Neuronal stem cell (in vitro differentiated cells): ENCODE measurements around the gene RFLNA.

Experiments used
- DNase-seq: peaks from one replicate; pipeline ENCODE4 v3.0.0-alpha.2; 2013; ENCODE audit warnings: low spot score
- H2AFZ ChIP-seq: one replicate; pipeline ENCODE4 v1.6.1; 2013; ENCODE audit warnings: mild to moderate bottlenecking, low read length, inconsistent platforms
- H2AK5ac ChIP-seq: 2 replicates; pipeline ENCODE4 v1.6.1; 2013; ENCODE audit warnings: low read depth, mild to moderate bottlenecking, inconsistent platforms, low read length, moderate library complexity, mixed read lengths
- H2BK120ac ChIP-seq: 2 replicates; pipeline ENCODE4 v1.6.1; 2013; ENCODE audit warnings: low read depth, mild to moderate bottlenecking, inconsistent platforms, low read length, moderate library complexity, mixed read lengths
- H2BK12ac ChIP-seq: one replicate; pipeline ENCODE4 v1.6.1; 2013; ENCODE audit warnings: low read length, inconsistent platforms
- H2BK15ac ChIP-seq: 2 replicates; pipeline ENCODE4 v1.6.1; 2013; ENCODE audit warnings: mild to moderate bottlenecking, low read length, inconsistent platforms, mixed read lengths
- H2BK5ac ChIP-seq: one replicate; pipeline ENCODE4 v1.6.1; 2013; ENCODE audit warnings: inconsistent platforms, mild to moderate bottlenecking, low read length, moderate library complexity
- H3K14ac ChIP-seq: one replicate; pipeline ENCODE4 v1.6.1; 2013; ENCODE audit warnings: low read length, inconsistent platforms
- H3K18ac ChIP-seq: 2 replicates; pipeline ENCODE4 v1.6.1; 2013; ENCODE audit warnings: low read length, inconsistent platforms
- H3K23ac ChIP-seq: 2 replicates; pipeline ENCODE4 v1.6.1; 2013; ENCODE audit warnings: low read depth, mild to moderate bottlenecking, mixed read lengths, low read length, inconsistent platforms; ENCODE audit not compliant: poor library complexity
- H3K27ac ChIP-seq: replicated peaks from 3 replicates; pipeline ENCODE4 v1.5.1; 2013; ENCODE audit warnings: low read length, inconsistent platforms
- H3K27me3 ChIP-seq, 3 experiments: 2 replicates each; pipeline ENCODE4 v1.6.1; 2013; ENCODE audit warnings: low read length in 3 of 3, mild to moderate bottlenecking in 2 of 3, inconsistent platforms in 1 of 3, low read depth in 1 of 3, mixed read lengths in 1 of 3, moderate library complexity in 1 of 3; ENCODE audit not compliant: control insufficient read depth in 3 of 3, insufficient read depth in 3 of 3
- H3K36me3 ChIP-seq, 2 donors: replicated peaks in 1 of 2; 2 replicates each; pipeline ENCODE4 v1.6.1; 2013; ENCODE audit warnings: low read length in 2 of 2; ENCODE audit not compliant: control insufficient read depth in 2 of 2, insufficient read depth in 2 of 2
- H3K4ac ChIP-seq: 2 replicates; pipeline ENCODE4 v1.6.1; 2013; ENCODE audit warnings: inconsistent platforms, mild to moderate bottlenecking, low read length, moderate library complexity
- H3K4me1 ChIP-seq, 2 donors: 1 replicate in 1 of 2; 2 replicates in 1 of 2; pipeline ENCODE4 v1.6.1; 2013; ENCODE audit warnings: low read length in 2 of 2, low read depth in 1 of 2; ENCODE audit not compliant: control insufficient read depth in 2 of 2, insufficient read depth in 1 of 2
- H3K4me2 ChIP-seq: one replicate; pipeline ENCODE4 v1.6.1; 2013; ENCODE audit warnings: mild to moderate bottlenecking, low read length, inconsistent platforms; ENCODE audit not compliant: insufficient read depth, poor library complexity, severe bottlenecking
- H3K4me3 ChIP-seq, 2 donors: 2 replicates each; pipeline ENCODE4 v1.5.1; 2013; ENCODE audit warnings: low read length in 2 of 2, mild to moderate bottlenecking in 2 of 2, inconsistent platforms in 1 of 2, moderate library complexity in 1 of 2
- H3K79me1 ChIP-seq: one replicate; pipeline ENCODE4 v1.6.1; 2013; ENCODE audit warnings: low read depth, mild to moderate bottlenecking, inconsistent platforms, low read length, moderate library complexity
- H3K9ac ChIP-seq: one replicate; pipeline ENCODE4 v1.6.1; 2013; ENCODE audit warnings: mild to moderate bottlenecking, low read depth, low read length, inconsistent platforms; ENCODE audit not compliant: poor library complexity
- H3K9me3 ChIP-seq, 2 donors: replicated peaks in 1 of 2; 2 replicates each; pipeline versions ENCODE3 to v1.6.1; 2013; ENCODE audit warnings: low read length in 2 of 2, mild to moderate bottlenecking in 2 of 2, inconsistent platforms in 1 of 2, low read depth in 1 of 2, mixed read lengths in 1 of 2, moderate library complexity in 1 of 2; ENCODE audit not compliant: control insufficient read depth in 2 of 2, insufficient read depth in 1 of 2
- H4K8ac ChIP-seq: one replicate; pipeline ENCODE4 v1.6.1; 2013; ENCODE audit warnings: low read depth, mild to moderate bottlenecking, inconsistent platforms, low read length, moderate library complexity
- H4K91ac ChIP-seq: one replicate; pipeline ENCODE4 v1.6.1; 2013; ENCODE audit warnings: low read length, low read depth, mild to moderate bottlenecking, inconsistent platforms; ENCODE audit not compliant: poor library complexity
- WGBS, 2 donors: extraction: QIAGEN DNeasy Blood & Tissue Kit; methylation state at CpG; one replicate each; pipeline ENCODE4 v1.1.7; 2013; ENCODE audit warnings: missing lambda C conversion rate in 2 of 2, mixed read lengths in 1 of 2; ENCODE audit not compliant: insufficient read length in 2 of 2, insufficient replicate concordance in 1 of 2; ENCODE audit errors: extremely low coverage in 2 of 2; 5-methylcytosine and 5-hydroxymethylcytosine counted together

Gene RFLNA

GRCh38 chr12:124289634-124290600, 5.0 kb upstream of the RFLNA start:
- no peak overlapping the region for H2BK12ac ChIP-seq
- no peak overlapping the region for H3K23ac ChIP-seq
- no peaks in the 10 kb centered on the region for H3K36me3 ChIP-seq
- no peak overlapping the region for H3K4me2 ChIP-seq
- H4K8ac ChIP-seq: no peak overlapping the region
- no peak overlapping the region for H3K9ac ChIP-seq
- no CpG with 5 or more reads among the region's 21 CpGs for whole genome bisulfite sequencing, 2 donors
- H3K4ac ChIP-seq: no peak overlapping the region
- peaks cover 2% of the 10 kb centered on the region for H3K79me1 ChIP-seq
- no peak overlapping the region for H3K4me3 ChIP-seq
- H3K27ac ChIP-seq: no peak overlapping the region
- H2BK5ac ChIP-seq: no peak overlapping the region
- peaks cover 11 to 36% of the 10 kb centered on the region in 2 donors for H3K4me1 ChIP-seq
- H2AK5ac ChIP-seq: peak overlapping the region; percentile 34
- H3K27me3 ChIP-seq: peaks cover 0 to 8% (median 8%) of the 10 kb centered on the region in 3 experiments
- H2BK120ac ChIP-seq: no peak overlapping the region
- H3K14ac ChIP-seq: no peak overlapping the region
- H3K9me3 ChIP-seq: peaks cover 3 to 12% of the 10 kb centered on the region in 2 donors
- H4K91ac ChIP-seq: no peak overlapping the region
- H2AFZ ChIP-seq: no peak overlapping the region
- DNase-seq: no peak
- peak overlapping the region; percentile 41 for H3K18ac ChIP-seq
- no peak overlapping the region for H2BK15ac ChIP-seq

GRCh38 chr12:124292385-124292784, 2.5 kb upstream of the RFLNA start:
- no peak overlapping the region for H4K91ac ChIP-seq
- H3K36me3 ChIP-seq: no peaks in the 10 kb centered on the region
- H2BK120ac ChIP-seq: no peak overlapping the region
- no peak overlapping the region for H3K14ac ChIP-seq
- WGBS, 2 donors: no CpG with 5 or more reads among the region's 6 CpGs
- H3K79me1 ChIP-seq: no peaks in the 10 kb centered on the region
- H3K4me3 ChIP-seq: no peak overlapping the region
- H3K9ac ChIP-seq: no peak overlapping the region
- no peak overlapping the region for H2AK5ac ChIP-seq
- H3K9me3 ChIP-seq: peaks cover 3 to 10% of the 10 kb centered on the region in 2 donors
- no peak overlapping the region for H2BK5ac ChIP-seq
- H3K23ac ChIP-seq: no peak overlapping the region
- H3K4me1 ChIP-seq: peaks cover 14 to 41% of the 10 kb centered on the region in 2 donors
- H3K4ac ChIP-seq: no peak overlapping the region
- no peak overlapping the region for H2BK15ac ChIP-seq
- peaks cover 2 to 26% (median 8%) of the 10 kb centered on the region in 3 experiments for H3K27me3 ChIP-seq
- H4K8ac ChIP-seq: no peak overlapping the region
- H3K27ac ChIP-seq: no peak overlapping the region
- no peak overlapping the region for H2BK12ac ChIP-seq
- H3K18ac ChIP-seq: peak overlapping the region; percentile 25
- no peak overlapping the region for H3K4me2 ChIP-seq
- no peak overlapping the region for H2AFZ ChIP-seq
- DNase-seq: no peak

- Histone ChIP-seq H2BK12ac (no peak overlapping the region), H3K14ac (no peak overlapping the region), H3K79me1 (no peaks in the 10 kb centered on the region), H2AFZ (no peak overlapping the region), H3K27me3 (peaks cover 2 to 26% (median 8%) of the 10 kb centered on the region in 3 experiments), H4K8ac (no peak overlapping the region), H4K91ac (no peak overlapping the region), H3K18ac (no peak overlapping the region), H3K36me3 (no peaks in the 10 kb centered on the region), H2AK5ac (peak overlapping the region; percentile 24), H3K4ac (no peak overlapping the region), H3K9me3 (peaks cover 0 to 2% of the 10 kb centered on the region in 2 donors), H3K9ac (no peak overlapping the region), H2BK5ac (no peak overlapping the region), H3K23ac (no peak overlapping the region), H3K4me1 (peaks cover 14 to 41% of the 10 kb centered on the region in 2 donors), H3K27ac (no peak overlapping the region), H3K4me2 (no peak overlapping the region), H2BK120ac (no peak overlapping the region), H3K4me3 (no peak overlapping the region), H2BK15ac (no peak overlapping the region)
- no peak for DNase-seq
- WGBS, 2 donors: no CpG with 5 or more reads among the region's 12 CpGs
Observed at GRCh38 chr12:124293286-124294003, 1.4 kb upstream of the RFLNA start.
